ENCODE results near the gene PPIB.

- TF ChIP-seq BHLHE40 (IDR thresholded peaks at IDR 0.05; ENCODE audit: borderline replicate concordance) (no peak), TARDBP (IDR thresholded peaks at IDR 0.05) (no peak)
Measured at GRCh38 chr15:64156652-64157331, 6.0 kb downstream of the PPIB start.
